Suprapubic skin (tissue), 4 donors: ENCODE measurements around the gene TFG. TPM values are rescaled to one million over a fixed set of nuclear protein-coding genes. Genes with fewer than 3 reads are reported as not detected.

Experiments used
- DNase-seq, 2 donors: peaks; one replicate each; pipeline ENCODE4 v3.0.0-alpha.2; 2019; ENCODE audit warnings: low spot score in 2 of 2
- H3K27ac ChIP-seq: fragments of 200-600 bp; sonication (generic); one replicate; pipeline ENCODE4 v1.5.1; 2019
- H3K27me3 ChIP-seq: fragments of 200-600 bp; sonication (generic); one replicate; pipeline ENCODE4 v1.5.1; 2019
- H3K36me3 ChIP-seq: fragments of 200-600 bp; sonication (generic); one replicate; pipeline ENCODE4 v1.5.1; 2019
- H3K4me1 ChIP-seq: fragments of 200-600 bp; sonication (generic); one replicate; pipeline ENCODE4 v1.5.1; 2019
- H3K4me3 ChIP-seq: fragments of 200-600 bp; sonication (generic); one replicate; pipeline ENCODE4 v1.5.1; 2019; ENCODE audit warnings: mild to moderate bottlenecking
- H3K9me3 ChIP-seq: fragments of 200-600 bp; sonication (generic); one replicate; pipeline ENCODE4 v1.5.1; 2019
- CTCF ChIP-seq, 2 donors: fragments of 200-600 bp in 1 of 2; fragments of 450-650 bp in 1 of 2; sonication (generic) in 1 of 2; IDR thresholded peaks; one replicate each; pipeline ENCODE4 v1.5.1; 2016 to 2019; ENCODE audit warnings: antibody characterized with exemption in 2 of 2, mild to moderate bottlenecking in 1 of 2, moderate library complexity in 1 of 2
- EP300 ChIP-seq: sonication (generic); formaldehyde crosslinking; IDR thresholded peaks from one replicate; pipeline ENCODE4 v1.6.1; 2017; ENCODE audit warnings: antibody characterized with exemption
- POLR2A ChIP-seq, 2 donors: fragments of 450-650 bp; IDR thresholded peaks; one replicate each; pipeline ENCODE4 v1.6.1; 2017; ENCODE audit warnings: antibody characterized with exemption in 2 of 2, mild to moderate bottlenecking in 2 of 2, moderate library complexity in 2 of 2
- POLR2AphosphoS5 ChIP-seq, 3 donors: sonication (generic); formaldehyde crosslinking; IDR thresholded peaks; one replicate each; pipeline ENCODE4 v1.6.1; 2017; ENCODE audit warnings: antibody characterized with exemption in 3 of 3
- WGBS: methylation state at CpG from one replicate; pipeline ENCODE4 v1.1.5; 2018; 5-methylcytosine and 5-hydroxymethylcytosine counted together
- total RNA-seq, 4 donors: library from RNA; depleted of rRNA; stranded (reverse); fragments of >200 nt; gene quantifications; one replicate each; pipeline ENCODE4 v1.1.0, GENCODE V29; 2016

Gene TFG
- total RNA-seq, 4 donors from 2014 or later = 57.5 to 88.0 (median 75.8) TPM

GRCh38 chr3:100780071-100780622 lies 70.9 kb downstream of the TFG start:
- Histone ChIP-seq H3K27me3 (no peaks in the 10 kb centered on the region), H3K36me3 (peaks cover 11% of the 10 kb centered on the region), H3K27ac (no peak overlapping the region), H3K4me1 (no peaks in the 10 kb centered on the region), H3K9me3 (no peaks in the 10 kb centered on the region), H3K4me3 (no peak overlapping the region)
- DNase-seq = no peak
- WGBS = 77% methylated on average over 2 of the region's 2 CpGs
- TF ChIP-seq POLR2A (IDR thresholded peaks at IDR 0.05) = no peak
- no peak for TF ChIP-seq POLR2AphosphoS5 (IDR thresholded peaks at IDR 0.05)
- TF ChIP-seq CTCF (IDR thresholded peaks at IDR 0.05) = no peak
- TF ChIP-seq EP300 = no peak

DNA sequence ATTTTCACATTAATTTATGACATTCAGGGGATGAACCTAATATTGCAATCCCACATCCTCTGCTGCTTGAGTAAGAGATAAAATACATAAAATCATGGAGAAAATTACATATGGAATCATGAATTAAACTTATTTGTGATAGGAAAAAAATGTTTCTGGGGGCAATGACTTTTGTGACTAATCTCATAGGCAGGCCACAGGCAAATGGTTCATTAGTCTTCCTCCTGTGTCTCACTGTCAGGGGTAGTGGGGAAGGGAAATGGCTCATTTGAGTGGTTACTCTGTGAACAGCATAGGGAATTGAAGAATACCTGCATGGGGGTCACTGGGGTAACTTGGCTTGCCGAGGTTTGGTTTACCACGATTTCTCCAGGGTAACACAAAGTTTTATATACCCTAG lies 72.0 kb downstream of the TFG start:
- no peaks in the 10 kb centered on the region for H3K4me1 ChIP-seq
- peaks cover 18% of the 10 kb centered on the region for H3K36me3 ChIP-seq
- H3K27me3 ChIP-seq = no peaks in the 10 kb centered on the region
- 92% methylated on average over 2 of the region's 2 CpGs for WGBS
- no peak for TF ChIP-seq EP300
- no peak for TF ChIP-seq POLR2A (IDR thresholded peaks at IDR 0.05)
- no peak for TF ChIP-seq CTCF (IDR thresholded peaks at IDR 0.05)
- TF ChIP-seq POLR2AphosphoS5 (IDR thresholded peaks at IDR 0.05) = no peak
- peaks cover 8% of the 10 kb centered on the region for H3K9me3 ChIP-seq
- DNase-seq = no peak
- H3K4me3 ChIP-seq = no peak overlapping the region
- no peak overlapping the region for H3K27ac ChIP-seq

GRCh38 chr3:100782348-100782747 lies 73.1 kb downstream of the TFG start:
- DNase-seq = no peak
- Histone ChIP-seq H3K4me1 (no peaks in the 10 kb centered on the region), H3K27ac (no peak overlapping the region), H3K36me3 (peaks cover 15% of the 10 kb centered on the region), H3K9me3 (peaks cover 8% of the 10 kb centered on the region), H3K4me3 (no peak overlapping the region), H3K27me3 (no peaks in the 10 kb centered on the region)
- no peak for TF ChIP-seq POLR2A (IDR thresholded peaks at IDR 0.05)
- no peak for TF ChIP-seq POLR2AphosphoS5 (IDR thresholded peaks at IDR 0.05)
- no peak for TF ChIP-seq CTCF (IDR thresholded peaks at IDR 0.05)
- no peak for TF ChIP-seq EP300
- WGBS = 34% methylated on average over 2 of the region's 2 CpGs

GRCh38 chr3:100782906-100783305 lies 73.6 kb downstream of the TFG start:
- Histone ChIP-seq H3K9me3 (peaks cover 8% of the 10 kb centered on the region), H3K27me3 (no peaks in the 10 kb centered on the region), H3K4me1 (no peaks in the 10 kb centered on the region), H3K4me3 (no peak overlapping the region), H3K27ac (no peak overlapping the region), H3K36me3 (peaks cover 10% of the 10 kb centered on the region)
- TF ChIP-seq POLR2AphosphoS5 (IDR thresholded peaks at IDR 0.05) (no peak), CTCF (IDR thresholded peaks at IDR 0.05) (no peak), EP300 (no peak), POLR2A (IDR thresholded peaks at IDR 0.05) (no peak)
- no peak for DNase-seq
- 34% methylated on average over 3 of the region's 3 CpGs for WGBS

DNA sequence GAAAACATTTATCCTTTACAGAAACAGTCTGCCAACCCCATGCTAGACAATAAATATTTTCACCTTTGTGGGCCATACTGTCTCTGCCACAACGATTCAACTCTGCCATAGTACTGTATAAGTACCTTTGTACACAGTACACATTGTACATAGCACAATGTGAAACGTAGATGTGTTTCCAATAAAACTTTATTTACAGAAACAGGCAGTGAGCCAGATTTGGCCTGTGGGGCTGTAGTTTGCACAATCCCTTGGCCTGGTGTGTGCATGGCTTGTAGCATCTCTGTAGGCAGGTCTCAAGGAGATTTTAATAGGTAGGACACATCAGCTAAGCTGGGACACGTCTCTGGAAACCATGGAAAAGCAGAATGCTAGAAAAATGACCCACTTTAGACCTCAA lies 74.3 kb downstream of the TFG start:
- Histone ChIP-seq H3K9me3 (peaks cover 8% of the 10 kb centered on the region), H3K27me3 (no peaks in the 10 kb centered on the region), H3K4me3 (no peak overlapping the region), H3K27ac (no peak overlapping the region), H3K4me1 (no peaks in the 10 kb centered on the region), H3K36me3 (peaks cover 10% of the 10 kb centered on the region)
- DNase-seq = no peak
- TF ChIP-seq CTCF (IDR thresholded peaks at IDR 0.05) = no peak
- TF ChIP-seq POLR2AphosphoS5 (IDR thresholded peaks at IDR 0.05) = no peak
- TF ChIP-seq POLR2A (IDR thresholded peaks at IDR 0.05) = no peak
- no peak for TF ChIP-seq EP300
- 79% methylated on average over 3 of the region's 3 CpGs for WGBS
